Measurements from ENCODE around the gene NME3. TPM values are rescaled to one million over a fixed set of nuclear protein-coding genes. Genes with fewer than 3 reads are reported as not detected.

NME3 gene
- total RNA-seq, 1 experiment from 2014 or later: 76.9 TPM

DNA sequence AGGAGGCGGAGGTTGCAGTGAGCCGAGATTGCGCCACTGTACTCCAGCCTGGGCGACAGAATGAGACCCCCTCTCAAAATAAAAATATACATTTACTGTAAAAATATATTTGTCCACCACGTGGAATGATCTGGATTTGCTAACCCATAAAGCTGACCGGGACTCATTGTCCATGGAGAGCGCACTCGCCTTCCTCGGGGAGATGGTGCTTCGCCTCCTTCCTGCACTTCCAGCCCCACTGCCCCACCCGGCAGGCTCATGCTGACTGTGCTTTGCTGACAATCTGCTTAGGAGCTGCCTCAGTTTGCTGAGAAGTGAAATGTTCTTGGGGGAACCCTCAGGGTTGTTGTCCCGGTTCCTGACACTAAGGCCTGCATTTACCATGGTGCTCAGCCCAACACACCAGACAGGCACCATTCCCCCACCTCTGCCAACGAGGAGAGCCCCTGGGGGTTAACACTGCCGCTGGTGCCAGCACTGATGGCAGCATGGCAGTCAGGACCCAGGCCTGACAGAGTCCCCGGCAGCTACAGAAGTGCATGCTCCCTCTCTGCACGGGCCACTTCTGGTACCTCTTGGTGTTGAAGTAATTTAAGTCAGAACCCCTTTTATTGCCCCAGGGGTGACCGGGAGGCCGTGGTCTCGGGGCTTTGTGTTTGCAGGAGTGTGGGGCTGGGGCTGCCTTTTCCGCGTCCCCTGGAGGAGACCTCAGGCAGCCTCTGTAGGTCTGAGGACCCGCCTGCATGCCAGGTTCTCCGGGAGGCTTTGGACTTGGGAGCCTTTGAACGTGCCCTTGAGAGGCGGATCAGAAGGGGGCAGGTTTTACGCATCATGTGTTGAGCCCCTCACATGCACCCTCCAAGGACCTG, 13.9 kb upstream of the NME3 start:
- H3K27ac Mint-ChIP-seq: no peak overlapping the region

More for the DNA sequence above, 13.9 kb upstream of the NME3 start:
- Histone ChIP-seq H2BK120ac (ENCODE audit: low read depth, low read length, poor library complexity, severe bottlenecking) (no peak overlapping the region), H4K20me1 (ENCODE audit: control insufficient read depth, insufficient read depth, insufficient read length) (no peaks in the 10 kb centered on the region), H3K27ac (ENCODE audit: insufficient read length, low read depth, low read length) (no peak overlapping the region), H2AK5ac (ENCODE audit: insufficient read length, low read length) (no peak overlapping the region), H3K9ac (ENCODE audit: extremely low read depth, insufficient read length, low read length) (no peak overlapping the region), H4K8ac (replicated peaks; ENCODE audit: insufficient read length, low read depth, low read length) (no peak overlapping the region), H3K79me2 (ENCODE audit: insufficient read depth, low read length) (peaks cover 8% of the 10 kb centered on the region; the same call in 1 of the 2 replicates), H3K23ac (ENCODE audit: insufficient read length, low read depth, low read length) (no peak overlapping the region), H4K5ac (ENCODE audit: insufficient read length, low read depth, low read length) (no peak overlapping the region), H4K91ac (ENCODE audit: insufficient read length, low read depth, low read length) (no peak overlapping the region), H3K14ac (ENCODE audit: insufficient read depth, low read length) (no peak overlapping the region), H2BK15ac (ENCODE audit: low read depth, low read length) (no peak overlapping the region), H3K4ac (ENCODE audit: low read depth, low read length) (no peak overlapping the region), H3K56ac (ENCODE audit: insufficient read length, low read depth, low read length) (no peak overlapping the region), H3K79me1 (ENCODE audit: insufficient read depth, low read depth, low read length, poor library complexity, severe bottlenecking) (peaks cover 5% of the 10 kb centered on the region), H2BK20ac (ENCODE audit: low read depth, low read length, poor library complexity, severe bottlenecking) (no peak overlapping the region), H3T11ph (ENCODE audit: low read length) (no peak overlapping the region), H3K9me3 (ENCODE audit: control insufficient read depth, low read depth, low read length) (no peaks in the 10 kb centered on the region), H3K4me1 (ENCODE audit: insufficient read depth, low read length) (no peaks in the 10 kb centered on the region; the same call in 1 of the 2 replicates), H2AFZ (ENCODE audit: low read length) (no peak overlapping the region), H2BK5ac (ENCODE audit: insufficient read length, low read length) (no peak overlapping the region), H3K18ac (ENCODE audit: insufficient read length, low read depth, low read length) (no peak overlapping the region), H3K4me2 (ENCODE audit: insufficient read depth, insufficient read length, low read length) (no peak overlapping the region), H3K23me2 (ENCODE audit: insufficient read length, low read depth, low read length, poor library complexity, severe bottlenecking) (peaks cover 5% of the 10 kb centered on the region), H3K27me3 (ENCODE audit: insufficient read depth, low read length) (no peaks in the 10 kb centered on the region), H2BK12ac (ENCODE audit: insufficient read length, low read depth, low read length) (no peak overlapping the region)
- no CpG with 5 or more reads among the region's 26 CpGs for WGBS (ENCODE audit: extremely low coverage, insufficient read length, low lambda C conversion rate)
- Mint-ChIP-seq H3K4me3 (peak overlapping the region; percentile 50 to 68; a peak in 4 of 5 replicates), H3K4me1 (peaks cover 7 to 14% of the 10 kb centered on the region in 2 experiments), H3K9me3 (no peaks in the 10 kb centered on the region), H3K27me3 (ENCODE audit: low read depth) (peaks cover 2% of the 10 kb centered on the region; the same call in 1 of the 2 replicates), H3K36me3 (ENCODE audit: insufficient read depth in 1 of 3, low read depth in 3 of 3) (peaks cover 5 to 28% (median 17%) of the 10 kb centered on the region in 3 experiments; a peak in 6 of 7 replicates)
- DNase-seq: peak; percentile 25
- TF ChIP-seq, protein P1, sequence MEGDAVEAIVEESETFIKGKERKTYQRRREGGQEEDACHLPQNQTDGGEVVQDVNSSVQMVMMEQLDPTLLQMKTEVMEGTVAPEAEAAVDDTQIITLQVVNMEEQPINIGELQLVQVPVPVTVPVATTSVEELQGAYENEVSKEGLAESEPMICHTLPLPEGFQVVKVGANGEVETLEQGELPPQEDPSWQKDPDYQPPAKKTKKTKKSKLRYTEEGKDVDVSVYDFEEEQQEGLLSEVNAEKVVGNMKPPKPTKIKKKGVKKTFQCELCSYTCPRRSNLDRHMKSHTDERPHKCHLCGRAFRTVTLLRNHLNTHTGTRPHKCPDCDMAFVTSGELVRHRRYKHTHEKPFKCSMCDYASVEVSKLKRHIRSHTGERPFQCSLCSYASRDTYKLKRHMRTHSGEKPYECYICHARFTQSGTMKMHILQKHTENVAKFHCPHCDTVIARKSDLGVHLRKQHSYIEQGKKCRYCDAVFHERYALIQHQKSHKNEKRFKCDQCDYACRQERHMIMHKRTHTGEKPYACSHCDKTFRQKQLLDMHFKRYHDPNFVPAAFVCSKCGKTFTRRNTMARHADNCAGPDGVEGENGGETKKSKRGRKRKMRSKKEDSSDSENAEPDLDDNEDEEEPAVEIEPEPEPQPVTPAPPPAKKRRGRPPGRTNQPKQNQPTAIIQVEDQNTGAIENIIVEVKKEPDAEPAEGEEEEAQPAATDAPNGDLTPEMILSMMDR (conservative IDR thresholded peaks at IDR 0.05): no peak

Data from H9 (cell line).